WI38 (cell line): ENCODE data around the gene PIAS1.
A peak's percentile ranks its signal among the peaks of the same experiment; 100 is the strongest.

ENCODE experiments used
- H3K4me3 ChIP-seq: 2 replicates; pipeline ENCODE4 v1.5.1; 2011; ENCODE audit warnings: low read depth, mild to moderate bottlenecking, control low read depth, low read length
- CTCF ChIP-seq: IDR thresholded peaks from 2 replicates; pipeline ENCODE4 v1.5.1; 2012; ENCODE audit warnings: low read depth, mild to moderate bottlenecking, control low read depth, low read length

PIAS1 gene

DNA sequence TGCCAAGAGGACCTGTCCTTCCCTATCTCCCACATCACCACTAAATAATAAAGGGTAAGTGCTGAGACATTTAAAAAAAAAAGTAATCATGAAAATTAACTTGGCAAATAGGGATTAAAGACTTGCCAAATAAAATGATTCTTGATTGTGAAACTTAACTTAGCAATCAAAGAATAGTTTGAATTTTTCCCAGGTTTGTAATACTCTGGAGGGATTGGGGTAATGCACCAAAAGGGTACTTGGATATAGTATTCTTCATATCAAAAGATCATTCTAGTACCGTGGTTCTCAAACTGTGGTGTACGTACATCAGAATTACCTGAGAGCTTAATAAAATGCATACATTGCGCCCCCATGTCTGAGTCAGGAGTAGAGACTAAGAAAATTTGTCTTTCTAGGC lies 122.5 kb downstream of the PIAS1 start:
- no peak overlapping the region for H3K4me3 ChIP-seq
- TF ChIP-seq CTCF, result no peak

- TF ChIP-seq CTCF, result no peak
- H3K4me3 ChIP-seq, result no peak overlapping the region
Observed at GRCh38 chr15:68177742-68178141, 123.6 kb downstream of the PIAS1 start.

DNA sequence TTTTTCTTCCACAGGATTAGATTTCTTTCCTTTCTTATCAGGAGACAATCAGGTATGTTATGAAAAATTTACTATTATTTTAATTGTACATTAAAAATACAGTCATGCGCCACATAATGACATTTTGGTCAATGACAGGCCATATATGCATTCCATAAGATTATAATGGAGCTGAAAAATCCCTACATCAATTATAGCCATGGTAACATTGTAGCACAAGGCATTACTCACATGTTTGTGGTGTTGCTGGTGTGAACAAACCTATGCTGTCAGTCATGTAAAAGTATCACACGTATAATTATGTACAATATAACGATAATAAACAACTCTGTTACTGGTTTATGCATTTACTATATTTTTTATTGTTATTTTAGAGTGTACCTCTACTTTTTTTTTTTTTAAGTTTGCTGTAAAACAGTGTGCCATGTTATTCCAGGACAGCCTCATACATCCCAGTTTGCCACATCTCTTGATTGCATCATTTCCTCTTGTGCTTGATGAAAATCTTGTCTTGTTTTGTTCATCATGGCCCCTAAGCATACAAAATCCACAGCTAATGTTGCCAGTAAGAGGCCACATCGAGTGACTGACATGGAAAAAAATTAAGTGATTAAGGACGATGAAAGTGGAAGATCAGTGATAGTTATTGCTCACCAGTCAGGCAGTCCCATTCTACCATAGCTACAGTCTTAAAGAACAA lies 129.7 kb downstream of the PIAS1 start:
- no peak for TF ChIP-seq CTCF
- no peak overlapping the region for H3K4me3 ChIP-seq

- no peak for TF ChIP-seq CTCF
- H3K4me3 ChIP-seq, result no peak overlapping the region
Observed at GRCh38 chr15:68184616-68185480, 130.7 kb downstream of the PIAS1 start.

DNA sequence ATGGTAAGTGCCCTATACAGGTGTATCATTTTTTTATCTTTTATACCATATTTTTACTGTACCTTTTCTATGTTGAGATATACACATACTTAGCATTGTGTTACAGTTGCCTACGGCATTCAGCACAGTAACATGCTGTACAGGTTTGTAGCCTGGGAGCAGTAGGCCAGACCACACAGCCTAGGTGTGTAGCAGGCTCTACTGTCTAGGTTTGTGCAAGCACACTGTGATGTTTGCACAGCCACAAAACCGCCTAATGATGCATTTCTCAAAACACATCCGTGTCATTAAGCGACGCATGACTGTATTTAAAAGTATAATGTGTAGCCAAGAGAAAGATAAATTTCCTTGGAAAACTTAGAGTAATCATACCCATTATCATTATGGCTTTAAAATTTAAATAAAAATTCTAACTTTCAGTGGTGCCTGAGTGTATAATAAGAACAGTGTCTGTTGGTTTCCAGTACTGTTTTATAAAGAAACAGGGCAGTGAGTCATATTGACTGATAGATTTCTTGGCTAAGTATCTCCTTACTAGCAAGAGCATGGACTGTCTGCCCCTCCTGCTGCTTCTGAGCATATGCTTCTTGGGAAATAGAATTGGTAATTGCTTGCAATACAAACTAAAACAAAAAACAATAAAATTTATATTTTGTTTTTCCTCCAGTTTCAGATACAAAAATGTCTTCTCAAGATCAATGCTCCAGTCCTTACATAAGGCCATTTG lies 132.7 kb downstream of the PIAS1 start:
- no peak for TF ChIP-seq CTCF
- no peak overlapping the region for H3K4me3 ChIP-seq

GRCh38 chr15:68187559-68187958 lies 133.4 kb downstream of the PIAS1 start:
- no peak for TF ChIP-seq CTCF
- H3K4me3 ChIP-seq, result peak overlapping the region; percentile 5; the same call in 1 of the 2 replicates
